ENCODE data around the gene ITGB1BP1.

The ITGB1BP1 gene

DNA sequence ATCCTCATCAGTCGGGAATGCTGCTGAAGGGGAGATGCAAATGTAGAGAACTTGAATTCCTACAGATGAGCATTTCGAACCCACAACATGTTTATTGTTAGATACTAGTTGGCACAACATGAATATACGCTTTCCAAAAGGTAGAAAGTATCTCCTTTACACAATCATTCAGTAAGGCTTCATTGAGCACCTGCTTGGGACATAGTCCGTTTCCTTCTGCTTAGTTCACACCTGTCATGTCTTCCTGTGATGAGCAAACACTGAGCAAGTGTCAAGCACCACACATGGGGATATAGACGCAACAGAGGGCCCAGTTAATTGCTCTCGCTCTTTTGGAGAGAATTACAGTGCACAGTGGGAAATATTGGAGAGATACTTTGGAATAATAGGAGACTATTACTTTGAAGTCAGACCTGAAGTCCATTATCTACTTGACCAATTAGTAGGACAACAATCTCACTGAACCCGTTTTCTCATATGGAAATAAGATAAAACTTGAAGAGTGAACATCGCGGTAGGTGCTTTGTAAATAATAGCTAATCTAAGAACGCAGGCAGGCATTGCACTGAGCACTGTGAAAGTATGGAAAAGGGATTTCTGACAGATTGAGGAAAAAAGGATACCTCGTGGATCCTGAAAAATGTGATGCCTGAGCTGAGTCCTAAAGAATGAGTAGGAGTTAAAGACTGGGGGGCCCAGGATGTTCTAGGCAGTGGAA is 1.3 kb upstream of the ITGB1BP1 start:
- DNase-seq: no peak

DNA sequence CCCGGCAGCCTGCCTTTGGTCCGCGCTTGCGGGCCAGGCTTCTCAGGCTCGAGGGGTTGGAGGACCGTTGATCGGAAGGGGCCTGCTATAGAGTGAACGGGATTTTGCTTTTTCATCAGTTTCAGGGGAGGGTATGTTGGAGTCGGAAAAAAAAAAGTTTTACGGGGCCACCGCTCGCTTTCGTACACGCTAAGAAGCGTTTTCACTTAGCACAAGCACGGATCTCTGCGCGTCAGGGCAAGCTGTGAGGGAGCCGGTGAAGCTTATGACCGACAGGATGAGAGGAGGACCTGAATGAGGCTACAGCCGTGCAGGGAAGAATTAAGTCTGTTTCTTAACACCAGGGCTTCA is 569 bp upstream of the ITGB1BP1 start:
- DNase-seq: peak; percentile 27

GRCh38 chr2:9422321-9423099 is 818 bp downstream of the ITGB1BP1 start:
- DNase-seq: peak; percentile 31

DNA sequence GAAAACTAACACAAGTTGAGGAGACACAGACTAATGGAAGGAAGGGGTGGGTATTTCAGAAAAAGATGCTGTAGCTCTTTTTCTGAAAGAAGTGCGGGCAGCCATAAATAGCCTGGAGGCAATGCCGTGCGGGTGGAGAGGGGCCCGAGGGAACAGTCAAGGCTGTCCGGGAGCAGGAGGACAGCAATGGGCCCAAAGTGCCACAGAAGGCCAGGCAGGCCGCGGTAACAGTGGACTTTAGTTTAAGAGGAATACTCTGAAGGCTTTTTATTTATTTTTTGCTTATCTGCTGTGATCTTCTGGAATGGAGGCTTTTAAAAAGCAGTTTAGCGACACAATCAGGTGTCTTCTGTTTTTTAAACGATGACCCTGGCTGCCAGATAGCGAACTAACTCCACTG is 2.8 kb downstream of the ITGB1BP1 start:
- DNase-seq: no peak

DNA sequence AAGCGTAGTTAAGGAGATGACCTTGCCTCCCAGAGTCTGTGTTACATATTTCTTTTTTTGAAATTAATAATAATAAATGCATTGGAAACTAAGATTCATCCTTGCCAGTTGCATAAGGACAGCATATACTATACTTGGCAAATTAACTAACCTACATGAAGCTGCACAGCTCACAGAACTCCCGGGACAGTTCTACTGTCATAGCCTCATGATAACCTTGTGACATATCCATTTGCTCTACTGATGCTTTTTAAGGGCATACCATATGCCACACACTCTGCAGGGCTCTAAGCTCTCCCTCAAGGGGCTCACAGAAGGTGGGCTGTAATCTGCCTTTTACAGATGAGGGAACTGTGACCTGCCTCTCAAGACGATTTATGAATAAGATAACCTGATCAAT is 3.8 kb downstream of the ITGB1BP1 start:
- DNase-seq: no peak

- DNase-seq: no peak
Measured at GRCh38 chr2:9418746-9419145, 4.6 kb downstream of the ITGB1BP1 start.

DNA sequence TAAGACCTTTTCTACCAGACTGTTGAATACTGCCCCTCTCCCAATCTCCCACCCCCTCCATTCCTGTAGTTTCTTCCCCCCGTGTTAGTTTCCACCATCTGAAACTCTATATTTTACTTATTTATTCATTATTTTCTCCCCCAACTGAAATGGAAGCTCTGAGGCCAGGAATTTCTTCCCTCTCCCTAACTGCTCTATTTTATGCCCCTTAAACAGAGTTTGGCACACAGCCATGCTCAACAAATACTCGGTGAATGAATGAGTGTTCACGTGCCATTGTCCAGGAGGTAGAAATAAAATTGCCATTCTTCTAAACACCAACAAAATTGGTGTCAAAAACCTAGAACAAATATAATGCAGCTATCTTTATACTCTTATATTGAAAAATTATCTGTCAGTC is 5.6 kb downstream of the ITGB1BP1 start:
- DNase-seq: no peak

- DNase-seq: no peak
Measured at GRCh38 chr2:9416962-9417316, 6.4 kb downstream of the ITGB1BP1 start.

DNA sequence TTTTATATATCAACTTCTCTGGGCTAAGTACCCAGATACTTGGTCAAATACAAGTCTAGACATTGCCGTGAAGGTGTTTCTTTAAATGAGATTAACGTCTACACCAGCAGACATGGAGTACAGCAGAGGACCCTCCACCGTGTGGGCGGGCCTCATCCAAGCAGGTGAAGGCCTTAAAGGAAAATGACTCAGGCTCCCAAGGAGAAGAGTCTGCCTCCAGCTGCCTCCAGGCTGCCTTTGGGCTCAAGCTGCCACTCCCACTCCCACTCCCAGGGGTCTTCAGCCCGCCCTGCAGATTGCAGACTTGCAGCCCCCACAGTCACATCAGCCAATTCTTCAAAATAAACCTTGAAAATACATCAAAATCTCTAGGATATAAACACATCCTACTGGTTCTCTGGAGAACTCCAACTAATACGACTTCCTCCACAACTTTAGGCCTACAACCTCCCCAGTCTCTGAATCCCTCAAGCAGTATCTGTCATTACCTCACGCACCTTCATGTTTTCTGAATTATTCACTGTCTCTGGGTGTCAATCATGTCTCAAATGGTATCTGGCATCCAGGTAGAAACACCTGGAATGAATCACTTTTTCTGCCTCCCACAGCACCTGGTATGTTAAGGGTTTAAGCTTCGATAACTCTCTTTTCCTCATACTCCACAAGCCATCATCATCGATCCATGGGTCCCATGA is 6.9 kb downstream of the ITGB1BP1 start:
- DNase-seq: no peak

- DNase-seq: no peak
Measured at GRCh38 chr2:9415516-9416169, 7.7 kb downstream of the ITGB1BP1 start.

- no peak for DNase-seq
Measured at GRCh38 chr2:9412781-9413180, 10.5 kb downstream of the ITGB1BP1 start.

DNA sequence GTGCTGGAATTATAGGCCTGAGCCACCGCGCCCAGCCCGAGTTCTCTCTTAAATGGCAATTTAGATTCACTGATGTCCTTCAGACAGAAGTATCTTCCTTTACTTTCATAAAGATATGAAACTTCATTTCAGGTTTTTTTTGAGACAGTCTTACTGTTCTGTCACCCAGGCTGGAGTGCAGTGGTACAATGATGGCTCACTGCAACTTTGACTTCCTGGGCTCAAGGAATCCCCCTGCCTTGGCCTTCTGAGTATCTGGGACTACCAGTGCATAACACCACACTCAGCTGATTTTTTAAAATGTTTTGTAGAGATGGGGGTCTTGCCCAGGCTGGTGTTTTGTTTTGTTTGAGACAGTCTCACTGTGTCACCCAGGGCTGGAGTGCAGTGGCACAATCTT is 13.2 kb downstream of the ITGB1BP1 start:
- no peak for DNase-seq

- DNase-seq: no peak
Measured at GRCh38 chr2:9408641-9409151, 14.6 kb downstream of the ITGB1BP1 start.

DNA sequence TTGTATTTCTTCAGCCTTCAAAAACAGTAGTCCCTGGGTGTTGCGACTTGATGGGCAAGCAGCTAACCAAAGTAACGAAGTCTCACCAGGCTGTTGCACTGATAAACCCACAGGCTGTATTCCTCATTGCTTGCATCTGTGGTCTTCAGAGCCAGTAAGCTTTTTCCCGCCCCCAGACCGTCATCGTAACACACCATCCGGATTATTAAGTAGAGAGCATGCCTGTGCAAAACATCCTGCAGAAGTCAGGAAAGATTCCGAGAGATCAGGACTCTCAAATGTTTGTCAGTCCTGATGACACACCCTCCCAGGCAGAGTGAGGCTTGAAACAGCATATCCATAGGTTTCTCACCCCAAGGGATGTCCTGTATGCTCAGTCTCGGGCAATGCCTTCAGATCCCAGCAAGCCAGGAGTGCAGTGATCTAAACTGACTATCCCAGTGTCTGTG is 15.9 kb downstream of the ITGB1BP1 start:
- DNase-seq: no peak

DNA sequence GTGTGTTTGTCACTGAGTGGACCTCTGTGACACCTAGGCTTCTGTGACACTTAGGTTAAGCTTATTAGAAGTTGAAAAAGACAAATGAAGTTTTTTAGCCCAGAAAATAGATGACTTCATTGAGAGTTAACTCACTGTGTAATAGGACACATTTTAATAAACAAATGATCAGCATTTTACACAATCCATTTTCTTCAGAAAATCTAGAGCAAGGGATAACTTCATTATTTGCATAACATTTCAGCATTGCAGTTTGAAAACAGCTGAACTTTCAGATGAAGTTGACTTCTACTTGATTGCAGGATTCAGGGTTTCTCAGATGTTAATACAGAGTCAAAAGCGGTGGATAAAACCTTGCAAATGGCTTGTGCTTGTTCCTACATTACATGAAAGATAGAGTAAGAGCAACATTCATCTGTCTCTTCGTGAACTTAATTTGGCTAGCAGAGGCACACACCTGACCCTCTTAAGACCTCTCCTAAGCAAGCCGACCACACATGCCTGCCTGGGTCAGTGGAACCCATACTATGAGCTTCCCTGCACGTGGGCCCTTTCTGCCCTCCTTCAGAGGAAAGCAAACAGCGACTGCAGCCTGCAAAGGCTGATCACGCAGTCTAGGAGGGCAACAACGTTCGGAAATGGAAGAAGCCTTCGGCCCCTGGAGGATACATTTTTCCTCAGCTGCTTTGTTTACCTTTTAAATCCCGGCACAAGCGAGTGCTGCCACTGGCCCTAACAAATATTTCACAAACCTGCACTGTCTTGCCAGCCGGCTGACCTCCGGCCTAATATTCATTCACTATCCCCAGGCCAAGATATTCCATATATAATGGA is 16.6 kb downstream of the ITGB1BP1 start:
- no peak for DNase-seq

DNA sequence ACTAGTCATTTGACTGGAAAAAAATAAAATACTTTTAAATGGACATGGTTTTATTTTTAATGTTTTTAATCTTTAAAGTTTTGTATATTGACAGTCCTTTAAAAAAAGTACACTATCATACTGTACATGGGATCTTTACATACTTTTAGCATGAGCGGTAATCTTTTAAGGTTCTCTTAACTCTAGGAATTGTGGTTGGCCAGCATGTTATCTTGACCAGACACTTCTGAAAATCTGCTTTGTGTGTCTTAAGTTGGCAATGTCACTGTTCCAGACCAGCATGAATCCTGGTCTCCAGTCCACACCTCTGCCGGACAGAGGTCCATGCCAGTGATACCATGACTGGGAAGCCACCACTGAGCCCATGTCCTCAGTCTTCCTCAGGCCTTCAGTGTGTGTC is 17.7 kb downstream of the ITGB1BP1 start:
- no peak for DNase-seq

GRCh38 chr2:9404451-9404850 is 18.9 kb downstream of the ITGB1BP1 start:
- DNase-seq: no peak

DNA sequence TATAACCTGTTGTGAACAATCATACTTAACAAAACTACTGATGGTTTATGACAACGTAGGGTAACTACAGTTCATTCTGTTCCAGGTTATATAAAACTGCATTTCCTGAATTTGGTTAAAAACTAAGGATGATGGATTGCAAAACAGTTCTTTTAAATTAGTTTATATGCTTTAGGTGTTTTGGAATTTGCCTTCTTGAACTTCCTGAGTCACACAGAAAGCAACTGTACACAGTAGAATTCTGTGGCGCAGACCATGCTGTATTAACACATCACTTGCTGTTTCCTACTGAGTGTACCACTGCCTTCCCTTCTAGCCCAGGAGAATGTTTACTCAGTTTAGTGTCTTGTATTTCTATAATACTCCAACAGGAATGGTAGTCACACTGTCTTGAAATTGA is 19.4 kb downstream of the ITGB1BP1 start:
- DNase-seq: no peak

- DNase-seq: no peak
Measured at GRCh38 chr2:9401646-9402371, 21.5 kb downstream of the ITGB1BP1 start.

- DNase-seq: no peak
Measured at GRCh38 chr2:9401059-9401547, 22.2 kb downstream of the ITGB1BP1 start.

- DNase-seq: no peak
Measured at GRCh38 chr2:9400268-9401058, 22.9 kb downstream of the ITGB1BP1 start.

Data from stimulated activated CD4-positive, alpha-beta T cell treated with anti-CD3 and anti-CD28 coated beads, Interleukin-12 subunit alpha, Interleukin-12 subunit beta, amount 100 ng/mL, for 4 hours (primary cell).